ENCODE measurements around the gene LMBRD2.

LMBRD2 gene

GRCh38 chr5:36164461-36164860, 12.8 kb upstream of the LMBRD2 start:
- no peak for FAIRE-seq
- TF ChIP-seq PAX5 (IDR thresholded peaks at IDR 0.05; ENCODE audit: insufficient read depth, low read length, severe bottlenecking) (no peak), SPI1 (IDR thresholded peaks at IDR 0.05; ENCODE audit: low read depth, low read length) (no peak), TAF1 (IDR thresholded peaks at IDR 0.05; ENCODE audit: low read depth, low read length) (no peak), POLR2A (IDR thresholded peaks at IDR 0.05; ENCODE audit: low read depth, low read length) (no peak), POLR2AphosphoS5 (IDR thresholded peaks at IDR 0.05; ENCODE audit: low read depth, low read length) (no peak), POU2F2 (IDR thresholded peaks at IDR 0.05; ENCODE audit: low read depth, low read length) (no peak)

DNA sequence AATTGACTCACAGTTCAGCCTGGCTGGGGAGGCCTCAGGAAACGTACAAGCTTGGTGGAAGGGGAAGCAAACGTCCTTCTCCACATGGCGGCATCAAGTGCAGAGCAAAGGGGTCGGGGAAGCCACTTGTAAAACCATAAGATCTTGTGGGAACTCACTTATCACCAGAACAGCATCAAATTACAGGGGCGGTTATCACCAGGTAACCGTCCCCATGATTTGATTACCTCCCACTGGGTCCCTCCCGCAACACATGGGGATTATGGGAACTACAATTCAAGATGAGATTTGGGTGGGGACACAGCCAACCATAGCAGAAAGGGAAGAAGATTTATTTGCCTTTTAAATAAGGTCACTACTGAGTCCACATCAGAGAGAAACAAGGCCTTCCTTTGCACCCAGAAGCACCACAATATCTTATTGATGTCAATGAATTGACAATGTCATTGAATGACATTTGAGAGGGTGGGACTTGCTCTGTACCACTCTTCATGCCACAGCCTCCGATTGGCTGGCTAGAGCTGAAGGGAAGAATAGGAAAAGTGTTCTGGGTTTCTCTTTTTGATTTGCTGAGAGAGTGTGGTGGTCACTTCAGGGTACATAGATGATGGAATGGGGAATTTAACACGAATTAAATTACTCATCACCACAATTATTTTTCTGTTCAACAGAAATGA, 11.3 kb upstream of the LMBRD2 start:
- DNase-seq (ENCODE audit: insufficient read length, low spot score) (no peak), FAIRE-seq (no peak)
- TF ChIP-seq POLR2A (IDR thresholded peaks at IDR 0.05; ENCODE audit: low read depth, low read length), result no peak
- no peak for TF ChIP-seq SPI1 (IDR thresholded peaks at IDR 0.05; ENCODE audit: low read depth, low read length)
- no peak for TF ChIP-seq POU2F2 (IDR thresholded peaks at IDR 0.05; ENCODE audit: low read depth, low read length)

More at GRCh38 chr5:36164461-36164860, 12.8 kb upstream of the LMBRD2 start:
- DNase-seq (ENCODE audit: insufficient read length, low spot score), result no peak

GRCh38 chr5:36161361-36161760, 9.7 kb upstream of the LMBRD2 start:
- no peak for FAIRE-seq

GRCh38 chr5:36160617-36161016, 8.9 kb upstream of the LMBRD2 start:
- FAIRE-seq (no peak), DNase-seq (ENCODE audit: insufficient read length, low spot score) (no peak)
- no peak for TF ChIP-seq TAF1 (IDR thresholded peaks at IDR 0.05; ENCODE audit: low read depth, low read length)
- no peak for TF ChIP-seq PAX5 (IDR thresholded peaks at IDR 0.05; ENCODE audit: insufficient read depth, low read length, severe bottlenecking)

More at GRCh38 chr5:36161361-36161760, 9.7 kb upstream of the LMBRD2 start:
- DNase-seq (ENCODE audit: insufficient read length, low spot score), result no peak
- TF ChIP-seq POU2F2 (IDR thresholded peaks at IDR 0.05; ENCODE audit: low read depth, low read length) (no peak), TAF1 (IDR thresholded peaks at IDR 0.05; ENCODE audit: low read depth, low read length) (no peak)

- FAIRE-seq (no peak), DNase-seq (ENCODE audit: insufficient read length, low spot score) (no peak)
- TF ChIP-seq SPI1 (IDR thresholded peaks at IDR 0.05; ENCODE audit: low read depth, low read length) (no peak), PAX5 (IDR thresholded peaks at IDR 0.05; ENCODE audit: insufficient read depth, low read length, severe bottlenecking) (no peak), POLR2A (IDR thresholded peaks at IDR 0.05; ENCODE audit: low read depth, low read length) (no peak), POU2F2 (IDR thresholded peaks at IDR 0.05; ENCODE audit: low read depth, low read length) (no peak), TAF1 (IDR thresholded peaks at IDR 0.05; ENCODE audit: low read depth, low read length) (no peak), POLR2AphosphoS5 (IDR thresholded peaks at IDR 0.05; ENCODE audit: low read depth, low read length) (no peak)
These were observed 6.5 kb upstream of the LMBRD2 start for GRCh38 chr5:36158144-36158543.

- DNase-seq (ENCODE audit: insufficient read length, low spot score) (no peak), FAIRE-seq (no peak)
- TF ChIP-seq TAF1 (IDR thresholded peaks at IDR 0.05; ENCODE audit: low read depth, low read length) (no peak), PAX5 (IDR thresholded peaks at IDR 0.05; ENCODE audit: insufficient read depth, low read length, severe bottlenecking) (no peak), POLR2AphosphoS5 (IDR thresholded peaks at IDR 0.05; ENCODE audit: low read depth, low read length) (no peak), SPI1 (IDR thresholded peaks at IDR 0.05; ENCODE audit: low read depth, low read length) (no peak), POLR2A (IDR thresholded peaks at IDR 0.05; ENCODE audit: low read depth, low read length) (no peak), POU2F2 (IDR thresholded peaks at IDR 0.05; ENCODE audit: low read depth, low read length) (no peak)
These were observed 4.9 kb upstream of the LMBRD2 start for GRCh38 chr5:36156619-36157018.

- no peak for FAIRE-seq
- DNase-seq (ENCODE audit: insufficient read length, low spot score), result no peak
- TF ChIP-seq TAF1 (IDR thresholded peaks at IDR 0.05; ENCODE audit: low read depth, low read length) (no peak), POLR2A (IDR thresholded peaks at IDR 0.05; ENCODE audit: low read depth, low read length) (no peak), SPI1 (IDR thresholded peaks at IDR 0.05; ENCODE audit: low read depth, low read length) (no peak), PAX5 (IDR thresholded peaks at IDR 0.05; ENCODE audit: insufficient read depth, low read length, severe bottlenecking) (no peak), POU2F2 (IDR thresholded peaks at IDR 0.05; ENCODE audit: low read depth, low read length) (no peak), POLR2AphosphoS5 (IDR thresholded peaks at IDR 0.05; ENCODE audit: low read depth, low read length) (no peak)
These were observed 4.5 kb upstream of the LMBRD2 start for GRCh38 chr5:36156121-36156601.

DNA sequence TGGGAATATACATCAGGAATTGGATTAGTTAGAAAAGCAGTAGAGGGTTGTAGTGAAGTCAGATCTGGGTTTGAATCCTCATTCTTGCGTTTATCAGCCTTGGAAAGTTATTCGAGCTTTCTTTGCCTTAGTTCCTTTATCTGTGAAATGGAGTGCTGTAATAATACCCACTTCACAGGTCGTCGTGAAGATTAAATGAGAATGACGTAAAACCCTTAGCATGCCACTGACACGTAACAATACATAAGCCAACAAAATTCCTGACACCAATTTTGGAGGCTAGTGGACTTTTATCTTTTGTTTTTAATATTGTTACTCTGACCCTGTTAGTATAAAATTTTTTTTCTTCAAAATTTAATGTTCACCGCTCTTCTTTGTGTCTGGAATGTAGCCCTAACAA, 3.6 kb upstream of the LMBRD2 start:
- no peak for TF ChIP-seq PAX5 (IDR thresholded peaks at IDR 0.05; ENCODE audit: insufficient read depth, low read length, severe bottlenecking)
- TF ChIP-seq POLR2AphosphoS5 (IDR thresholded peaks at IDR 0.05; ENCODE audit: low read depth, low read length), result no peak
- TF ChIP-seq SPI1 (IDR thresholded peaks at IDR 0.05; ENCODE audit: low read depth, low read length), result no peak
- TF ChIP-seq POU2F2 (IDR thresholded peaks at IDR 0.05; ENCODE audit: low read depth, low read length), result no peak
- TF ChIP-seq POLR2A (IDR thresholded peaks at IDR 0.05; ENCODE audit: low read depth, low read length), result no peak
- no peak for TF ChIP-seq TAF1 (IDR thresholded peaks at IDR 0.05; ENCODE audit: low read depth, low read length)
- no peak for DNase-seq (ENCODE audit: insufficient read length, low spot score)
- no peak for FAIRE-seq

DNA sequence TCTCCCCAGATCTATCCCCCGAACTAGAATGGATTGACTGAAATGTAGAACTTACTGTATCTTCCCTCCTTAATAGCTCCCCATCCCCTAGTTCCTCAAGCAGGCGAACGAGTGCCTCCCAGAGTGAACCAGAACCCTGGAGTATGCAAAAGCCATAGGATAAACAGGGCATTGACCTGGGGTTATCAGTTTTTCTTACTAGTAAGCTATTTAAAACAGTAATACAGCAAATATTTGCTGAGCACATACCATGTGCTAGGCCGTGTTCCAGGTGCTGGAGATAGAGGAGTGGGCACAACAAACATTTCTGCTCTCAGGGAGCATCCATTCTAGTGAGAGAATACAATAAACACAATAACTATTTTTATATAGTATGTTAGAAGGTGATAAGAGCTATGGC, 2.0 kb upstream of the LMBRD2 start:
- DNase-seq (ENCODE audit: insufficient read length, low spot score) (no peak), FAIRE-seq (no peak)
- no peak for TF ChIP-seq PAX5 (IDR thresholded peaks at IDR 0.05; ENCODE audit: insufficient read depth, low read length, severe bottlenecking)
- no peak for TF ChIP-seq SPI1 (IDR thresholded peaks at IDR 0.05; ENCODE audit: low read depth, low read length)
- no peak for TF ChIP-seq TAF1 (IDR thresholded peaks at IDR 0.05; ENCODE audit: low read depth, low read length)
- no peak for TF ChIP-seq POLR2AphosphoS5 (IDR thresholded peaks at IDR 0.05; ENCODE audit: low read depth, low read length)
- no peak for TF ChIP-seq POLR2A (IDR thresholded peaks at IDR 0.05; ENCODE audit: low read depth, low read length)
- no peak for TF ChIP-seq POU2F2 (IDR thresholded peaks at IDR 0.05; ENCODE audit: low read depth, low read length)

GRCh38 chr5:36153298-36153677, 1.6 kb upstream of the LMBRD2 start:
- FAIRE-seq (no peak), DNase-seq (ENCODE audit: insufficient read length, low spot score) (no peak)
- TF ChIP-seq POU2F2 (IDR thresholded peaks at IDR 0.05; ENCODE audit: low read depth, low read length), result no peak
- TF ChIP-seq POLR2A (IDR thresholded peaks at IDR 0.05; ENCODE audit: low read depth, low read length), result no peak
- TF ChIP-seq PAX5 (IDR thresholded peaks at IDR 0.05; ENCODE audit: insufficient read depth, low read length, severe bottlenecking), result no peak
- no peak for TF ChIP-seq SPI1 (IDR thresholded peaks at IDR 0.05; ENCODE audit: low read depth, low read length)
- TF ChIP-seq TAF1 (IDR thresholded peaks at IDR 0.05; ENCODE audit: low read depth, low read length), result no peak
- no peak for TF ChIP-seq POLR2AphosphoS5 (IDR thresholded peaks at IDR 0.05; ENCODE audit: low read depth, low read length)

Data from GM12891 (cell line).